Kidney epithelial cell (primary cell): ENCODE results near the gene PHLPP1. TPM values are rescaled to one million over a fixed set of nuclear protein-coding genes. Genes with fewer than 3 reads are reported as not detected.

ENCODE experiments used
- DNase-seq: peaks from one replicate; pipeline ENCODE4 v3.0.0-alpha.2; 2010; ENCODE audit warnings: low read depth
- H3K27me3 ChIP-seq: 2 replicates; pipeline ENCODE4 v1.6.0; 2011; ENCODE audit warnings: low read length; ENCODE audit not compliant: control insufficient read depth, insufficient read depth
- H3K36me3 ChIP-seq: 2 replicates; pipeline ENCODE4 v1.5.1; 2011; ENCODE audit warnings: low read length; ENCODE audit not compliant: control insufficient read depth, insufficient read depth
- H3K4me3 ChIP-seq: 2 replicates; pipeline ENCODE4 v1.5.1; 2011; ENCODE audit warnings: low read depth, mild to moderate bottlenecking, control low read depth, low read length
- total RNA-seq: library from RNA; depleted of rRNA; stranded (reverse); fragments of >200 nt; gene quantifications from 2 replicates; pipeline ENCODE4 v1.2.3, GENCODE V29; 2015
- TF ChIP-seq, protein P1 (sequence below): IDR thresholded peaks from 2 replicates; pipeline ENCODE4 v1.5.1; 2011; ENCODE audit warnings: mild to moderate bottlenecking, moderate library complexity, low read length, control low read depth, inconsistent platforms; ENCODE audit not compliant: insufficient read depth, poor library complexity, severe bottlenecking

Gene PHLPP1
- total RNA-seq, 1 donor from 2014 or later = 4.4 TPM

DNA sequence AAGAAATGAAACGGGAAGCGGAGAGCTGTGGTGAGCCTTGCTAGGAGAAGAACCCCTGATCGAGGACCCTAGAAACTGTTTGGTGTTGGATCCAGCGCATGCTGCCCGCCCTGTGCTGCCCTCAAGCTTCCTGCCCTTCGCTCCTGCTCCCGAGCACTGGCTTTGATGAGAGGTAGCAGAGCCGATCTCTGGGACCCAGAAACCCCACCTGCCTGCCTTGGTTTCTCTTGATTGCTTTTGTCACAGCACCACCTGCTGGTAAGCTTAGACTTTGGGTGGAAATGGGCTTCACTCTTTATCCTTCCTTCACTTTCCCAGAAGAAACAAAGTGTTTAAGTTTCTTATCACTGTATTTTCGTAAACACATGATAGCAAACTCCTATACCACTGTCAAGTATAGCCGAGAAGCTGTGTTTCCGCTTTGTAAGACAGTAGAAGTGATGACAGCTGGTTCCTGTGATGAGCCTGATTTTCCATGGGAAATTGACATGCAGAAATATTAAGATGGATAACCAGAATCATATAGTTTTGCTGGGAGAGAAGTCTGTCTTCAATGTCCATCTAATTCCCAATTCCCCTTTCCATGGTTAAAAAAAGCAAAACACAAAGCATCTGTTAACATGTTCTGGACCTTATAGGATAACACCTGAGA, 267.4 kb downstream of the PHLPP1 start:
- no peaks in the 10 kb centered on the region for H3K36me3 ChIP-seq
- TF ChIP-seq, protein P1, sequence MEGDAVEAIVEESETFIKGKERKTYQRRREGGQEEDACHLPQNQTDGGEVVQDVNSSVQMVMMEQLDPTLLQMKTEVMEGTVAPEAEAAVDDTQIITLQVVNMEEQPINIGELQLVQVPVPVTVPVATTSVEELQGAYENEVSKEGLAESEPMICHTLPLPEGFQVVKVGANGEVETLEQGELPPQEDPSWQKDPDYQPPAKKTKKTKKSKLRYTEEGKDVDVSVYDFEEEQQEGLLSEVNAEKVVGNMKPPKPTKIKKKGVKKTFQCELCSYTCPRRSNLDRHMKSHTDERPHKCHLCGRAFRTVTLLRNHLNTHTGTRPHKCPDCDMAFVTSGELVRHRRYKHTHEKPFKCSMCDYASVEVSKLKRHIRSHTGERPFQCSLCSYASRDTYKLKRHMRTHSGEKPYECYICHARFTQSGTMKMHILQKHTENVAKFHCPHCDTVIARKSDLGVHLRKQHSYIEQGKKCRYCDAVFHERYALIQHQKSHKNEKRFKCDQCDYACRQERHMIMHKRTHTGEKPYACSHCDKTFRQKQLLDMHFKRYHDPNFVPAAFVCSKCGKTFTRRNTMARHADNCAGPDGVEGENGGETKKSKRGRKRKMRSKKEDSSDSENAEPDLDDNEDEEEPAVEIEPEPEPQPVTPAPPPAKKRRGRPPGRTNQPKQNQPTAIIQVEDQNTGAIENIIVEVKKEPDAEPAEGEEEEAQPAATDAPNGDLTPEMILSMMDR = peak; percentile 75
- H3K27me3 ChIP-seq = no peaks in the 10 kb centered on the region
- peak; percentile 12 for DNase-seq
- no peak overlapping the region for H3K4me3 ChIP-seq

DNA sequence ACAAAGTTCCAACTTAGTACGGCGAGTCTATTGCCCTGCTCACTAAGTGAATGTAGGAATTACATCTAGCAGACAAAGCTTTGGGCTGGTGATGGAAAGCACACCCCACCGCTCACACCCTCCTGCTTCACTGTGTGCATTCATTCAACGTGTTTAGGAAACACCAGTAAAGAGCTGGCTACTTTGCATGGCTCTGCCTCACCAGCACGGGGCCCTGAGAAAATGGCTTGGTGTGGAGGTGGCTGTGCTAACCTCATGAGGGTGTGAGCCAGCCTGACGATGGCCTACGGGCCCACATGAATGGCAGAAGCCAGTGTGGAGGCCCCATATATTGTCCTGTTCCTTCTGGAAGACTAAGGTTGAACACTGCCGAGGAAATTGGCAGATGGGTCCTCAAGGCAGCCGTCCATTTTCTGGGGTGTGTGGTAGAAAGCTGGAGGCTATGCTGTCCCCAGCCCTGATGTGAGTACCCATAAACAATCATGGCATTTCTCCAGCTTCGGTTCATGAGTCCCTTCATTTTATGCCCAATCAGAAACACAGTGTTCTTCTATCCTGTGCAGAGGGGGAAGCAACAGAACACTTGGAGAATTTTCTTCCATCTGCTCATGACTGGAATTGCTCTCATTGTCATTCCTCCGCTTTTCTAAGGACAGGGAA, 269.4 kb downstream of the PHLPP1 start:
- TF ChIP-seq, protein P1 = no peak
- no peak overlapping the region for H3K4me3 ChIP-seq
- H3K27me3 ChIP-seq = peaks cover 2% of the 10 kb centered on the region
- no peaks in the 10 kb centered on the region for H3K36me3 ChIP-seq
- no peak for DNase-seq

DNA sequence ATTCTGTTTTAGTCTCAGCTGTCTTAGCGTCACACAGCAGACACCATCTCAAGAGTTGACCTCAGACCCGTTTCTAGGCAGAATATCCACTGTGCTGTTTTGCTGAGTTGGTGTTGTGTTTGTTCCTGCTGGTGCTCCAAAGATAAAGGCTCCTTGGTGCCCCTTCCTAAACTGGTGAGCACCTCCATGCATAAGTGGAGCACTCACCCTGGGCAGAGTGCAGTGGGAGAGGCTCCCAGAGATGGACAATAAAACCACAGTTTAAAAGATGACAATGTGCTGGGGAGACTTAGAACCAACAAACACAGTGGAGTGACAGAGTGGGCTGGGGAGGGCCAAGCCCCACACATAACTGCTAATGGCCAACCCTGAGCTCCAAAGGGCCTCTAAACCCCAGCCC, 271.1 kb downstream of the PHLPP1 start:
- TF ChIP-seq, protein P1 = no peak
- Histone ChIP-seq H3K36me3 (no peaks in the 10 kb centered on the region), H3K4me3 (no peak overlapping the region), H3K27me3 (peaks cover 2% of the 10 kb centered on the region)
- DNase-seq = no peak

DNA sequence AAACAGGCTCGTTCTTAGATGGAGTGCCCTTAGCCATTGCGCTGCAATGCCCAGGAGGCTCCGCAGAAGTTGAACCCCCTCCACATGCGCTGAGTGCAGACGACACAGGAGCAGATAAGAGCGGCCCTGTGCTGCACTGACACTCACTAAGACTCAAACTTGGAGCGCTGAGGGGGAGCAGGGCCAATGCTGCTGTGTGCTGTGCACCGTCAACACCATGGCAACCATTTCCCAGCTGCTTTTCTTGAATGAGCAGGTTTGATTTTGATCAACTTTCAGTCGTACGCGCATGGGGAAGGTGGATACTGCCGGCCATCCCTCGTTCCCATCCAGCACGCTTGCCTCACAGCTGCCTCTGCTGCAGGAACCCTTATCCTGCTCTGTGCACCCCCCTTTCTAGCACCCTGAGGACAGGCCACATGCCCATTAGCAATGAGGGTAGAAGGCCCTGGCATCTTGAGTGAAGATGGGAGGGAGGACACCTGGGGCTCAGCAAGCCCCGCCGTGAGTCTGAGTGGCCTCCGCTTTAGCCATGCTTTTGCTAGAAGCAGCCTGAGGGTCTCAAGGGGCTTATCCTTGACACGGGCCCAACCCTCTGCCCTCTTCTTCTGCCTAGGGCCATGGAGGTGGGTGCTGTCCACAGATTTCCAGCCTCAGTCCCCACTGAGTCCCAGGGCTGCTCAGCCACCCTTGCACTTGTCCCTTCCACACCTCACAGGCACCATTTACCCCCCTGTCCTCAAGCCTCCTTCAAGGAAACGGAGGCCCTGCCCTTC, 271.9 kb downstream of the PHLPP1 start:
- H3K4me3 ChIP-seq = no peak overlapping the region
- TF ChIP-seq, protein P1 = no peak
- no peak for DNase-seq
- H3K36me3 ChIP-seq = no peaks in the 10 kb centered on the region
- peaks cover 2% of the 10 kb centered on the region for H3K27me3 ChIP-seq

DNA sequence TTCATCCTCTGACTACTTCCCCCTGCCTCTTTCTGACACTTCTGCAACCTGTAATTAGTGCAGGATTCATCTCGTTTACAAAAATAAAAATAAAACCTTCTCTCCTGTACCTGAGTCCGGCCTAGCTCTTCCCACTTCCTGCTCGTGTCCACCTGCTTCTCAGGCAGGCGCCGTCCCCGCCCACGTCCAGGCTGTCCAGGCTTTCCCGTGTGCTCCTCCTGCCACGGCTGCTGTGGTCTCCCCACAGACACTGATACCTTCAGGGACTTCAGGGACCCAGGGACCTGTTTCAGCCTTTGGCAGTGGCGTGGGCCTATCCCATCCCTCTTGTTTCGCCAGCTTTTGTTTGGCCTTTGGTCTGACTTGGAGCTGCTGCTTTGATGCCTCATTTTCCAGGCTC, 272.5 kb downstream of the PHLPP1 start:
- TF ChIP-seq, protein P1 = no peak
- Histone ChIP-seq H3K27me3 (peaks cover 3% of the 10 kb centered on the region), H3K36me3 (no peaks in the 10 kb centered on the region), H3K4me3 (no peak overlapping the region)
- no peak for DNase-seq
